ENCODE measurements around the gene OCEL1.

- TF ChIP-seq CTCF (IDR thresholded peaks at IDR 0.05; ENCODE audit: low read length) (no peak), EZH2 (IDR thresholded peaks at IDR 0.05; ENCODE audit: borderline replicate concordance, low read length) (no peak)
Observed at GRCh38 chr19:17195106-17195505, 30.9 kb upstream of the OCEL1 start.

Measured in OCI-LY1 (cell line).